H9 (cell line): ENCODE results near the gene SLC19A1. TPM values are rescaled to one million over a fixed set of nuclear protein-coding genes. Genes with fewer than 3 reads are reported as not detected.

ENCODE experiments used
- DNase-seq: peaks from one replicate; pipeline ENCODE4 v3.0.0-alpha.2; 2017
- H2AFZ ChIP-seq: one replicate; pipeline ENCODE4 v1.6.1; 2013; ENCODE audit warnings: mild to moderate bottlenecking, low read length, control low read depth, moderate library complexity
- H2AK5ac ChIP-seq: 2 replicates; pipeline ENCODE4 v1.6.1; 2013; ENCODE audit warnings: low read length, control low read depth, mixed read lengths; ENCODE audit not compliant: insufficient read length
- H2BK120ac ChIP-seq: one replicate; pipeline ENCODE4 v1.6.1; 2013; ENCODE audit warnings: low read depth, mild to moderate bottlenecking, low read length, control low read depth, inconsistent platforms; ENCODE audit not compliant: poor library complexity, severe bottlenecking
- H2BK12ac ChIP-seq: 2 replicates; pipeline ENCODE4 v1.6.1; 2013; ENCODE audit warnings: low read length, control low read depth, mixed read lengths, low read depth; ENCODE audit not compliant: insufficient read length
- H2BK15ac ChIP-seq: 2 replicates; pipeline ENCODE4 v1.6.1; 2013; ENCODE audit warnings: low read depth, low read length, control low read depth
- H2BK20ac ChIP-seq: one replicate; pipeline ENCODE4 v1.6.1; 2013; ENCODE audit warnings: low read depth, mild to moderate bottlenecking, low read length, control low read depth, inconsistent platforms; ENCODE audit not compliant: poor library complexity, severe bottlenecking
- H2BK5ac ChIP-seq: 2 replicates; pipeline ENCODE4 v1.6.1; 2013; ENCODE audit warnings: low read length, control low read depth, mixed read lengths; ENCODE audit not compliant: insufficient read length
- H3K14ac ChIP-seq: 2 replicates; pipeline ENCODE4 v1.6.1; 2013; ENCODE audit warnings: low read length, control low read depth; ENCODE audit not compliant: insufficient read depth
- H3K18ac ChIP-seq: 2 replicates; pipeline ENCODE4 v1.6.1; 2013; ENCODE audit warnings: low read depth, mild to moderate bottlenecking, mixed read lengths, low read length, control low read depth; ENCODE audit not compliant: insufficient read length
- H3K23ac ChIP-seq: 2 replicates; pipeline ENCODE4 v1.6.1; 2013; ENCODE audit warnings: low read length, control low read depth, mixed read lengths, low read depth; ENCODE audit not compliant: insufficient read length
- H3K23me2 ChIP-seq: 2 replicates; pipeline ENCODE4 v1.6.1; 2013; ENCODE audit warnings: low read depth, mild to moderate bottlenecking, mixed read lengths, low read length, control low read depth; ENCODE audit not compliant: insufficient read length, poor library complexity, severe bottlenecking
- H3K27ac ChIP-seq: 2 replicates; pipeline ENCODE4 v1.5.1; 2013; ENCODE audit warnings: low read length, control low read depth, mixed read lengths, low read depth; ENCODE audit not compliant: insufficient read length
- H3K27me3 ChIP-seq: 2 replicates; pipeline ENCODE4 v1.6.1; 2013; ENCODE audit warnings: low read length, control low read depth, inconsistent platforms; ENCODE audit not compliant: insufficient read depth
- H3K4ac ChIP-seq: 2 replicates; pipeline ENCODE4 v1.6.1; 2013; ENCODE audit warnings: low read depth, mild to moderate bottlenecking, control low read depth, inconsistent platforms, low read length, moderate library complexity
- H3K4me1 ChIP-seq: 2 replicates; pipeline ENCODE4 v1.6.1; 2013; ENCODE audit warnings: low read length, control low read depth, inconsistent platforms; ENCODE audit not compliant: insufficient read depth
- H3K4me2 ChIP-seq: 2 replicates; pipeline ENCODE4 v1.6.1; 2013; ENCODE audit warnings: low read length, control low read depth, mixed read lengths; ENCODE audit not compliant: insufficient read length, insufficient read depth
- H3K56ac ChIP-seq: 2 replicates; pipeline ENCODE4 v1.6.1; 2013; ENCODE audit warnings: low read depth, mild to moderate bottlenecking, mixed read lengths, low read length, control low read depth; ENCODE audit not compliant: insufficient read length
- H3K79me1 ChIP-seq: 2 replicates; pipeline ENCODE4 v1.6.1; 2013; ENCODE audit warnings: low read depth, mild to moderate bottlenecking, moderate library complexity, low read length, control low read depth, inconsistent platforms; ENCODE audit not compliant: insufficient read depth, poor library complexity, severe bottlenecking
- H3K79me2 ChIP-seq: 2 replicates; pipeline ENCODE4 v1.6.1; 2013; ENCODE audit warnings: low read length, control low read depth, inconsistent platforms; ENCODE audit not compliant: insufficient read depth
- H3K9ac ChIP-seq: 2 replicates; pipeline ENCODE4 v1.6.1; 2013; ENCODE audit warnings: low read length, control low read depth, mixed read lengths; ENCODE audit not compliant: insufficient read length; ENCODE audit errors: extremely low read depth
- H3K9me3 ChIP-seq: one replicate; pipeline ENCODE4 v1.6.1; 2013; ENCODE audit warnings: low read depth, low read length, inconsistent platforms; ENCODE audit not compliant: control insufficient read depth
- H3T11ph ChIP-seq: one replicate; pipeline ENCODE4 v1.6.1; 2013; ENCODE audit warnings: mild to moderate bottlenecking, low read length, control low read depth, inconsistent platforms
- H4K20me1 ChIP-seq: one replicate; pipeline ENCODE4 v1.6.1; 2013; ENCODE audit not compliant: control insufficient read depth, insufficient read length, insufficient read depth
- H4K5ac ChIP-seq: 2 replicates; pipeline ENCODE4 v1.6.1; 2013; ENCODE audit warnings: low read depth, mild to moderate bottlenecking, mixed read lengths, low read length, control low read depth; ENCODE audit not compliant: insufficient read length
- H4K8ac ChIP-seq: replicated peaks from 2 replicates; pipeline ENCODE4 v1.6.1; 2013; ENCODE audit warnings: low read length, control low read depth, mixed read lengths, low read depth; ENCODE audit not compliant: insufficient read length
- H4K91ac ChIP-seq: 2 replicates; pipeline ENCODE4 v1.6.1; 2013; ENCODE audit warnings: low read depth, mild to moderate bottlenecking, moderate library complexity, mixed read lengths, low read length, control low read depth; ENCODE audit not compliant: insufficient read length
- H3K27ac Mint-ChIP-seq, 3 experiments: 2 replicates in 2 of 3; 3 replicates in 1 of 3; pipeline ENCODE4 v1.8.0; 2020 to 2021; ENCODE audit warnings: mixed read lengths in 3 of 3, mild to moderate bottlenecking in 1 of 3, moderate library complexity in 1 of 3
- H3K27me3 Mint-ChIP-seq: 2 replicates; pipeline ENCODE4 v1.8.0; 2021; ENCODE audit warnings: low read depth, mild to moderate bottlenecking, moderate library complexity, mixed read lengths
- H3K36me3 Mint-ChIP-seq, 3 experiments: 2 replicates in 2 of 3; 3 replicates in 1 of 3; pipeline ENCODE4 v1.8.0; 2020 to 2021; ENCODE audit warnings: low read depth in 3 of 3, mixed read lengths in 3 of 3; ENCODE audit not compliant: insufficient read depth in 1 of 3
- H3K4me1 Mint-ChIP-seq, 2 experiments: 2 replicates each; pipeline ENCODE4 v1.8.0; 2020; ENCODE audit warnings: mixed read lengths in 2 of 2
- H3K4me3 Mint-ChIP-seq, 2 experiments: 2 replicates in 1 of 2; 3 replicates in 1 of 2; pipeline ENCODE4 v1.8.0; 2020 to 2021; ENCODE audit warnings: mild to moderate bottlenecking in 2 of 2, mixed read lengths in 2 of 2, moderate library complexity in 1 of 2
- H3K9me3 Mint-ChIP-seq, 2 experiments: 2 replicates in 1 of 2; 3 replicates in 1 of 2; pipeline ENCODE4 v1.8.0; 2020; ENCODE audit warnings: mild to moderate bottlenecking in 2 of 2, mixed read lengths in 2 of 2, moderate library complexity in 1 of 2
- CTCF ChIP-seq: fragments of 200-600 bp; sonication (generic); conservative IDR thresholded peaks from 3 replicates; pipeline ENCODE4 v1.8.0; 2021; ENCODE audit warnings: antibody characterized with exemption, mild to moderate bottlenecking
- WGBS: extraction: QIAGEN DNeasy Blood & Tissue Kit; methylation state at CpG from one replicate; pipeline ENCODE4 v1.1.7; 2013; ENCODE audit warnings: missing lambda C conversion rate, low lambda C conversion rate, mixed read lengths; ENCODE audit not compliant: insufficient read length; ENCODE audit errors: extremely low coverage; 5-methylcytosine and 5-hydroxymethylcytosine counted together
- total RNA-seq: library from RNA; stranded (reverse); gene quantifications from 2 replicates; pipeline ENCODE4 v1.2.1, GENCODE V29; 2021

SLC19A1 gene
- total RNA-seq, 1 experiment from 2014 or later, result 32.4 TPM

GRCh38 chr21:45460011-45460565 lies 82.2 kb downstream of the SLC19A1 start:
- TF ChIP-seq CTCF, result no peak
- H2BK5ac ChIP-seq, result no peak overlapping the region
- Mint-ChIP-seq H3K9me3 (peaks cover 15 to 17% of the 10 kb centered on the region in 2 experiments), H3K4me3 (no peak overlapping the region), H3K27ac (no peak overlapping the region; a peak in 1 of 7 replicates), H3K4me1 (peaks cover 2 to 13% of the 10 kb centered on the region in 2 experiments; a peak in 2 of 4 replicates), H3K36me3 (peaks cover 27 to 42% (median 41%) of the 10 kb centered on the region in 3 experiments), H3K27me3 (no peaks in the 10 kb centered on the region)
- peaks cover 11% of the 10 kb centered on the region; the same call in 1 of the 2 replicates for H3K79me2 ChIP-seq
- no peak for DNase-seq
- no peak overlapping the region for H2BK120ac ChIP-seq
- no peak overlapping the region for H4K5ac ChIP-seq
- no peaks in the 10 kb centered on the region for H4K20me1 ChIP-seq
- H3K27ac ChIP-seq, result no peak overlapping the region
- H3K9ac ChIP-seq, result no peak overlapping the region
- H3K23me2 ChIP-seq, result no peaks in the 10 kb centered on the region
- no peaks in the 10 kb centered on the region for H3K9me3 ChIP-seq
- H3K4me1 ChIP-seq, result no peaks in the 10 kb centered on the region
- no peak overlapping the region for H3T11ph ChIP-seq
- no CpG with 5 or more reads among the region's 23 CpGs for WGBS
- H3K18ac ChIP-seq, result no peak overlapping the region
- no peak overlapping the region for H3K4ac ChIP-seq
- H2BK12ac ChIP-seq, result no peak overlapping the region
- H3K4me2 ChIP-seq, result no peak overlapping the region
- no peak overlapping the region for H2BK15ac ChIP-seq
- no peak overlapping the region for H3K14ac ChIP-seq
- H2AK5ac ChIP-seq, result no peak overlapping the region
- no peak overlapping the region for H3K23ac ChIP-seq
- H3K79me1 ChIP-seq, result peaks cover 8% of the 10 kb centered on the region
- H4K8ac ChIP-seq, result no peak overlapping the region
- no peak overlapping the region for H4K91ac ChIP-seq
- H3K56ac ChIP-seq, result no peak overlapping the region
- no peaks in the 10 kb centered on the region for H3K27me3 ChIP-seq
- H2AFZ ChIP-seq, result no peak overlapping the region
- H2BK20ac ChIP-seq, result no peak overlapping the region
